Stimulated activated CD4-positive, alpha-beta T cell treated with anti-CD3 and anti-CD28 coated beads, TNF-alpha, amount 100 ng/mL, for 48 hours (primary cell): ENCODE measurements around the gene KIF6.
"Not testable (repeated sequence)": the region's sequence is repeated elsewhere in the genome, so short reads cannot be mapped to it uniquely, and the experiment has no call there.

Experiments
- DNase-seq, 3 donors: peaks; one replicate each; pipeline ENCODE4 v3.0.0-alpha.2; 2020; ENCODE audit warnings: low read depth in 3 of 3

Gene KIF6

GRCh38 chr6:39707962-39708683 lies 17.1 kb downstream of the KIF6 start:
- DNase-seq, result no peak

GRCh38 chr6:39706819-39707335 lies 18.3 kb downstream of the KIF6 start:
- DNase-seq, result no peak

DNA sequence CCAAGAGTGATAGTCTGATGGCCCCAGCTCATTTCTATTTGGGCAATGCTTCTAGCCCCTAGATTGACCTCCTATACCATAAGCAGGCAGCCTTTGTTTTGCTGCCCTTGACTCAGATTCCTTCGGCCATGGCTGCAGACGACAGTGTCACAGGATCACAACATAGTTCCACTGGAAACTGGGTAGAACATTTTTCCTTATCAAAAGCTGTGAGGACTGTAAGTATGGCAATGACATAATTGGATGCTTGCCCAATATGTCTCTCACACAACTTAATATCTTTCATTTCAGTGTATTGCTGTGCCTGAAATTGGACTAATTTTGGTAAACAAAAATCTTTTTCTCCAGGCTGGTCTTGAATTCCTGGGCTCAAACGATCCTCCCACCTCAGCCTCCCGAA lies 22.9 kb downstream of the KIF6 start:
- DNase-seq, result no peak

DNA sequence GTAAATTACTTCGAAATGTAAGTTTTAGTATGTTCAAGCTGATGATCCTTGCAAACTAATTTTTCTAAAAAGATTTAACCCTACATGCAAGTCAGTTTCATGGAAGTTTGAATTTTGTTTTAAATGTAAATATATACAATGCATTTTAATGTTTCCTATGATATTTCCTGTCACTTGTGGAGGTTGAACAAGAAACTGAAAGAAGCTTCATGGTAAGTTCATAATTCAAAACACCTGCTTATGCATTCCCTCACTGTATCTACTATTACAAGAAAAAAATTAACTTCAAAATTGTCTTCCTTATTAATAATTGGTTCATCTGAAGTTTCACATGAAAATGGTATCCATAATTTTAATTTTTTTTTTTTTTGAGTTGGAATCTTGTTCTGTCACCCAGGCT lies 24.8 kb downstream of the KIF6 start:
- DNase-seq, result no peak

DNA sequence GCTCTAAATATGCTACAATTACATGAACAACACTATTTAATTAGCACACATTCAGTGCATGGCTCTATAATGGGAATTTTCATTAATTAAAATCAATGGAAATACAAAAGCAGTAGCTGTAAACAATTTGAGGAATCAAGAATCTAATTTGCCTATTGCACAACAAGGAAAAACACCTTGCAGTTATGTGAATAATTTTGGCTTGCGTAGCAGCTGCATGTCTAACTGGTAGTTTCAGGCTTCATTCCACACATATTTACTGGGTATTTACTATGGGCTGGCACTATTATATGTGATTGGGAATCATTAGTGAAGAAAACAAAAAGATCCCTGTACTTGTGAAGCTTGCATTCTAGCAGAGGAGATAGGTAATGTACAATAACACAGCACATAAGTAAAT lies 26.4 kb downstream of the KIF6 start:
- no peak for DNase-seq

GRCh38 chr6:39696986-39697788 lies 28.0 kb downstream of the KIF6 start:
- no peak for DNase-seq

- DNase-seq, result no peak
Measured at GRCh38 chr6:39695447-39695846, 29.8 kb downstream of the KIF6 start.

DNA sequence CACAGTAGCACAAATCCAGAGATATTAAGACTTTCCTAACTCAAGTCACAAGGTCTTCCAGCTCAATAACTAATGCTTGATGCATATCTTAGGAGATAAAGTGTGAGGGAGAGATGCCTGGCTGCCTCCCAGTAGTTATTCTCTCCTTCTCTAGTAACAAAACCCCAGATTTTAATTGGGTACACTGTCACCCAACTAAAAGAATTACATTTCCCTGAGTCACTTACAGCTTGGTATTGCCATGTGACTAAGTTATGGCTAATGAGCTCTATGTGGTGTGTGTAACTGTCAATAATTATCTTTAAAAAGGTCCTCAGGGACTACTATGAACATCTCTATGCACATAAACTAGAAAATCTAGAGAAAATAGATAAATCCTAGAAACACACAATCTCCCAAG lies 32.0 kb downstream of the KIF6 start:
- DNase-seq, result no peak

GRCh38 chr6:39688494-39688893 lies 36.7 kb downstream of the KIF6 start:
- DNase-seq, result no peak

GRCh38 chr6:39686976-39687375 lies 38.2 kb downstream of the KIF6 start:
- DNase-seq, result no peak

DNA sequence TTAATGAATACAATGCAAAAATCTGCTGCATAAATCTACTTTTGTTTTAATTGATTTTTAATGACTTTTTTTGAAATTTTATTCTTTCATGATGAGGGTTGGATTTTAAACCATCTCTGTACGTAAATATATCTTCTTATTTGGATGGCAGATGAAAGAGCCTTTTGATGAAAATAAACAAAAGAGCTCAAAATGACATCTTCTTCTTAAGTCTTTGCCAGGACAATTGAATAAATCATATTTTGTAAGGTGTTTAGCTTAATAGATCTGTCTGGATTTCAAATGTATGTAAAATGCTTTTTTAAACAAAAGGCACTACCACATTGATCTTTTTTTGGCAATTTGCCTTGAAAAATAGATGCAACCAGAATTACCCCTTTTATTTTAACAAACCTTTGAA lies 39.3 kb downstream of the KIF6 start:
- no peak for DNase-seq

DNA sequence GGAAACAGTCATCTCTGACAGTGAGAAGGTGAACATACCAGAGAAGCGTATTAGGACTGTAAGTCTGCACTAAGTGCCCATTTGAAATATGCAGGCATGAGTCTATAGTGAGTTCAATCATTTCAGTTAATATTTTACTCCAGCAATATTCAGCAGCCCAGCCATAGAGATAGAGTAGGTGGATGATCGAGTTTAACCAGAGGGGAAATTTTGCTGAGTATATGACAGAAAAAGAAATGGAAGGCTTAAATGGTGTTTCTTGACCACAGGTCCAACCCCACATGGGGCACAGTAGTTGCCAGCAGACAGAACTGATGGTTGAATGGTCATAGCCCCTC lies 39.8 kb downstream of the KIF6 start:
- no peak for DNase-seq

- DNase-seq, result no peak
Measured at GRCh38 chr6:39684790-39685488, 40.3 kb downstream of the KIF6 start.

DNA sequence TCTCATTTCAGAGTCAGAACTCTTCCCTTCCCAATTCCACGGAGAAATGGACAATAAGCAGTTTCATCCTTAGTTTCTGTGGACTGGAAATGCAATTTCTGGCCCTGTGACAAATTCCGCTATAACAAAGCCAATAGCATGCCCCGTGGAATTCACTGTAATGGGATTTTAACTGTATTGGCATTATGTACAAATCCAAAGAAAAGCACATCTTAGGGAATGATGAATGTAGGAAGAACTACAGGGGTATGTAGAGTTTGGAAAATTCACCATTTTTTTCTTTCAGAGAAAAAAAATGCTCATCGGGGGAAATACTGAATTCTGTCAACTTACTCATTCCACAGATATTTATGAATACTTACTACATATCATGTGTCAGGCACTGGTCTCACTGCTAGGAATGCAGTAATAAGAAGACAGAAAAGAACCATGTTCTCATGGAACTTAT lies 43.5 kb downstream of the KIF6 start:
- DNase-seq, result no peak

DNA sequence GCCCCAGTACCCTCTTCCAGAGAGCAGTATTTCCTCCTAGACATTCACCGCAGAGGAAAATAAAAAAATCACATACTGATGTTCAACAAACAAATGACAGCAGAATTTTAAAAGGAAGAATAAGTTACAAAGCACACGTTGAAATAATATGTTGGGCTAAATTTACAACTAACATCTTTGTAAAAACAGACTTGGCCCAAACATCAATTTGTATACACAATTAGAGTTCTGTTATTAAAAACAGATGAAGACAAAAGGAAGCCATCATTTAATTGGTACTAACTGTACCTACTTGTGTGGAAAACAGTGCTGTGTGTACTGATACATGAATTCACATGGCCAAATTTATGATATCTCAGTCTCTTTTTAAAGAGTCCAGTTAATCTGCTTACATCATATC lies 46.3 kb downstream of the KIF6 start:
- no peak for DNase-seq

DNA sequence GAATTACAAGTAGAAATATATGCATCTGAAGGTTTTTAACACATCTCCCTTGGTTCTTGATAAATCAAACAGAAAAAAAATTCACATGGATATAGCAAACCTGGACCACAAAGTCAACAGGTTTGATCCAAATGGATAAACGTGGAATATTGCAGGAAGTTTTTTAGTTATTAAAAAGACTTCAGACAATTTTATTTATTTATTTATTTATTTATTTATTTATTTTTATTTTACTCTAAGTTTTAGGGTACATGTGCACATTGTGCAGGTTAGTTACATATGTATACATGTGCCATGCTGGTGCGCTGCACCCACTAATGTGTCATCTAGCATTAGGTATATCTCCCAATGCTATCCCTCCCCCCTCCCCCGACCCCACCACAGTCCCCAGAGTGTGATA lies 47.9 kb downstream of the KIF6 start:
- not testable (repeated sequence) for DNase-seq

GRCh38 chr6:39670519-39670918 lies 54.7 kb downstream of the KIF6 start:
- DNase-seq, result no peak

DNA sequence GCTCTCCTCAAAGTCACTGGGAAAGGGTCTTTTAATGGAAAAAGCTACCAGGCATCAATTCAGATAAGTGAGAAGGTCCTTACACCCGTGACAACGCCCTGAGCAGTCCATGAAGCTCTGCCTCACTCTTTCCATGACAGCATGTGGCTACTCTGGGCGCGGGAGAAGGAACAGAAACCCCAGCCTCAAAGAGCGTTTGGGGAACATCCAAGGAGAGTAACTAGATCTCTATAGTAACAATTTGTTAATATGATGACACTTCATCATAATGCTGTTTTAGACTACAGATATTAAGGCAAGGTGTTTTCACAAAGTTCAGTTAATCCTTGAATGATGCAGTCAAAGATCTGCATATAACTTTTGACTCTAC lies 55.2 kb downstream of the KIF6 start:
- no peak for DNase-seq

DNA sequence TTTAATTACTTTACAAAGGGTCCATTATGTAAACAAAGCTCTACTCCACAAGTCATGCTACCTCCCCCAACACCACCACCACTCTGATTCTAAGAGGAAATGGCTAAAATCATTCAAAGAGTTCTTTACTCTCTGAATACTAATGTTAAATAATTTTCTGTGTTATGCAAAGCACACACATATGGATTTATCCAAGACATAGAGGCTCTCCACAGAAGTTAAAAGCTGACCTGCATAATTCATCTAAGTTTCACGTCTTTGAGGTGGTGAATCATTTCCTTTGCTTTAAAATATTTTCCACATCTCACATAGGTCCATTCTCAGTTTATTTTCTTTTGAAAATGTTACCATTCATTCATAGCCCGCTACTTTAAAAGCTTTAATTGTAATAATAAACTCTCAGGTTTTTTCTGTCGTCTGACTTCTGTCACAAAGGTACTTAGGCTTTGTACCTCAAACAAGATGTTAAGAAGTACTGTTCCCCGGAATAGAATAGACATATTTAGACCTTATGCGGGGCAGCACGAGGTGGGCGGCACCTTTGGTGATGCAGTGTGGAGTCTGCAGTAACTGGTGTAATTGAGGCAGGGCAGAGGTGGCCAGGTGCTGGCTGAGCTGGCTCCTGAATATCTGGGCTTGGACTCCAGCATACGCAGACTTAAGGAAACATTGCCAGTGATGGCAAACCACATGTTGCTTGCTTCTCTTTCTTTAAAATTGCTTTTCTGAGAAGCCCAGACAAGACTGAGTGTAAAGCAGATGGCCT lies 55.8 kb downstream of the KIF6 start:
- DNase-seq, result no peak

GRCh38 chr6:39666706-39667489 lies 58.3 kb downstream of the KIF6 start:
- no peak for DNase-seq

DNA sequence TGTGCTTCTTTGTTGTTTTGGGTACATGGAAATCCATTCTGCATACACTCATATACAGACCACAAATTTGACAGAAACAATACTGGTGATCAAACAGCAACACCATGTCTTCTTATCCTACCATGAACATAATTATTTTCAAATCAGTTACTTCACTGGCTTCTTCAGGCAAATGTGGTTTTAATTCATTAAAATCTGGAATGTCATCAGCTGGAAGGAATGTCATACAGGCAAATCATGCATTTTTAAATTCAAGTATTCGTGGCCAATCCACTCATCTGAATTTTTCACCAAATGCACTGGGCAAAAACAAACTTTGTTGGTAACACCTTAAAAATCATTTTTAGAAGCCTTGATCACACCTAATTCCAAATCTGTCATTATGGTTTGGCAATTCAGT lies 59.3 kb downstream of the KIF6 start:
- DNase-seq, result no peak
